ENCODE data around the gene MYH11.

The MYH11 gene

DNA sequence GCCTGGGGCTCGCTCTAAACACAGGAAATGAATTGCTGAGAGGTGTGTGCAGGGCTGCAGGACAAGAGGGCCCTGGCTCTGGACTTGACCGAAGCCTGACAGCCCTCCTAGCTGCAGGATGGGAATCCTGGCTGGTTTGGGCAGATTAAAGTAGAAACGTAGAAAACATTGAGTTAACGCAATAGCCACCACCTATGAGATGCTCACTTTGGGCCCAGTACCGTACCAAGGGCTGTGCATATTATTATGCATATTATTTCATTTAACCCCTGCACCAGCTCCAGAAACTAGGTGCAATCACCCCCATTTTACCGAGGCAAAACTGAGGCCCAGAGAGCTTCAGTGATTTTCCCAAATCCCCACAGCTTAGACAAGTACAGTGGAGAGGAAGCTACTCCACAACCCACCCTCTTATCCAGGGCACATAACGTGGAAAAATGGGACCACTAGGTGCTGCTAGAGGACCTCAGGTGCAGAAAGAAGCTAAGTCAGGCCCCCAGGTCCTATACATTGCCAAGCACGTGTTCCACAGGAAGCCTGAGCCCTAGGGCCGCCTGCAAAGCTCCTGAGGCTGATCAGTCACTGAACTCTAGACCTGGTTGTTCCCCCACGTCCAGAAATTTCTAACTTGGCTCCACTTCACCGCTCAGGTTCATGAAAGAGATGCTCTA, 79.2 kb downstream of the MYH11 start:
- DNase-seq (ENCODE audit: low read depth) = no peak

DNA sequence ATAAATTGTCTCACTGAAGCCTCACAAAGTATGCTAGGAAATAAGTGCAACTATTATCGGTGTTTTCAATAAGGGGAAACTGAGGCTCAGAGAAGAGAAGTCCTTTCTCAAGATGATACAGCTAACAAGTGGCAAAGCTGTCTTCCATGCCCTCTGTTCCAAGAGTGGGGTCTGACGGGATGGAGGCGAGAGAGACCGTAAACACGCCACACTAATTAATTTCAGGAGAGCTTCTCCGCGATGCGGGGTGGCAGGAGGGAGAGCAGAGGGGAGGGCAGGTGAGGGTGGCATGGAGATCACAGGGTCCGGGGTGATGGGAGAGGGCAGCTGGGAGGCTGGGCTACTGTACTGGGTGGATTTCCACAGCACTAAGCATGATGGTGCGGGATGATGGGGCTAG, 80.3 kb downstream of the MYH11 start:
- DNase-seq (ENCODE audit: low read depth) = no peak

DNA sequence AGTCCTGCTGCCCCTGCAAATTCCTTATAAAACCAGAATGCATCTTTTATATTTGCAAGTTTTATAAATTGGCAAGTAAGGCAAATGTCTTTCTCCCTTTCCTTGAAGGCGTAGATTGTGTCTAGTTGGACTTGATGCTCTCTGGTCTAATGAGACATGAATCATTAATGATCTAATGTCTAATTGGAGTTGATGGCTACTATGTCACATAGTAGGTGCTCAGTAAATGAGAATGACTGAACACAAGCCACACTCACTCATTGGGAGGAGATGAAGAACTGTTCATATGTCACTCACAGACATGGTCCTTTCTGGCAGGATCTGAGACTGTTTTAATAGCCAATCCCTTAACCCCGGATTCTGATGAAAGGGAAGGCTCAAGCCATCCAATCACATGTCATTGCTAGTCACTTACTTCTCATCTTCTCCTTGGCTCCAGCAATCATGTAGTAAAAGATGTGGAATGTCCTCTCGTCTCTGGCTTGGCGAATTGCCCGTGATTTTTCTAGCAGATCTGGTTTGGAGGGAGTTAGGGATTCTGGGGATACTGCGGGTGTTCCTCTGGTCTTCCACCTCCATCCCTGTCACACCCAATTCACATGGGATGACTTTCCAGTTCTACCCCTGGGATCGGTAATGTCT, 81.0 kb downstream of the MYH11 start:
- no peak for DNase-seq (ENCODE audit: low read depth)

GRCh38 chr16:15775209-15775608, 81.6 kb downstream of the MYH11 start:
- DNase-seq (ENCODE audit: low read depth) = no peak

DNA sequence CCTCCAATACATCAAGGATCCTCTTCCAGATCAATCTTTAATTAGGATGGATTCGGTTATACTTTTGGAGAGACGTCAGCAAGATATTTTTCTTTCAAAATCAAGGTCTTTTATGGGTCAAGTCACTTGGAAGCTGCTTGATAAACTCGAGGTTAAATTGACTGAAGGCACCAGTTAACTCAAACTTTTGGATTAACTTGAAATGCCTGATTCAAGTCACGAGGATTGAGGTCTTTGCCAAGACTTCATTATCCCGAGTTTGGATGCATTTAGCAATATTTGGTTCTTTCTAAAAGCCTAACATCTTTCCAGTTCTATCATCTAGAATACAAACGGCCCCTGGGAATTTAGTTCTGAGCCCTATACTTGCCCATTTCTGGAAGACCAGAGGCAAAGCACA, 82.9 kb downstream of the MYH11 start:
- no peak for DNase-seq (ENCODE audit: low read depth)

GRCh38 chr16:15772579-15773293, 84.1 kb downstream of the MYH11 start:
- DNase-seq (ENCODE audit: low read depth) = no peak

GRCh38 chr16:15771694-15772093, 85.1 kb downstream of the MYH11 start:
- DNase-seq (ENCODE audit: low read depth) = no peak

GRCh38 chr16:15770512-15770911, 86.3 kb downstream of the MYH11 start:
- no peak for DNase-seq (ENCODE audit: low read depth)

- no peak for DNase-seq (ENCODE audit: low read depth)
These were observed 86.7 kb downstream of the MYH11 start for GRCh38 chr16:15770107-15770506.

DNA sequence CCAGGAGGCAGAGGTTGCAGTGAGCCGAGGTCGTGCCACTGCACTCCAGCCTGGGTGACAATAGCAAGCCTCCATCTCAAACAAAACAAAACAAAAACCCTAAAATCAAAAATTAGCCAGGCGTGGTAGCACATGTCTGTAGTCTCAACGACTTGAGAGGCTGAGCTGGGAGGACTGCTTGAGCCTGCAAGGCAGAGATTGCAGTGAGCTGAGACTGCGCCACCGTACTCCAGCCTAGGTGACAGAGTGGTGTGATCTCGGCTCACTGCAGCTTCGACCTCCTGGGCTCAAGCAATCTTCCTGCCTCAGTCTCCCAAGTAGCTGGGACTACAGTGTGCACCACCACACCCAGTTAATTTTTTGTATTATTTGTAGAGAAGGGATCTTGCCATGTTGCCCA, 87.6 kb downstream of the MYH11 start:
- no peak for DNase-seq (ENCODE audit: low read depth)

GRCh38 chr16:15768201-15768600, 88.6 kb downstream of the MYH11 start:
- DNase-seq (ENCODE audit: low read depth) = no peak

DNA sequence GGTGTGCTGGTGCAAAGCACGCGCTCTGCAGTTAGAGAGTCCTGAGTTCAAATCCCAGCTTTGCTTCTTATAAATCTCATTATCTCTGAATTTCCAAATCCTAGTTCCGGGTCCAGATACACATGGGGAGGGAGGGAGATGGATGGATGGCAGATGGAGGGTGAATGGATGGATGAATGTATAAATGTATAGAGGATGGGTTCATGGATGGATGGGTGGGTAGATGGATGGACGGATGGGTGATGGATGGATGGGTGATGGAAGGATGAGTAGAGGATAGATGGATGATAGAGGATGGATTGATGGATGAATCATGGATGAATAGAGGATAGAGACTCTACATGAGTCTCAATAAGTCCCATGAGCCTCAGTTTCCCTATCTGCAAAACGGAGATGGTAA, 89.9 kb downstream of the MYH11 start:
- DNase-seq (ENCODE audit: low read depth) = no peak

DNA sequence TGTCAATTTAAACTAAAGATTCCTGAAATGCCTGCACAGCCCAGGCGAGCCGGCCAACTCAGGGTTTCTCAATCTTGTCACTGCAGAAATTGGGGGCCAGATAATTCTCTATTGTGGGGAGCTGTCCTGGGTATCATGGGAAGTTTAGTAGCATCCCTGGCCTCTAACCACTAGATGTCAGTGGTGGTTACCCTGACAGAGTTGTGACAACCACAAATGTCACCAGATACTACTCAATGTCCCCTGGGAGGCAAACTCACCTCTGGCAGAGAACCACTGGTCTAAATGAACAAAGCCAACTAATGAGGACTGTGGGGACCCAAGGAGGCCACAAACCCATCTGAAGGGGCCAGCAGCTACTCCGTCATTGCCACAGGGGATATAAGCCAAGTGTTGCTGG, 90.9 kb downstream of the MYH11 start:
- peak; percentile 22 for DNase-seq (ENCODE audit: low read depth)

DNA sequence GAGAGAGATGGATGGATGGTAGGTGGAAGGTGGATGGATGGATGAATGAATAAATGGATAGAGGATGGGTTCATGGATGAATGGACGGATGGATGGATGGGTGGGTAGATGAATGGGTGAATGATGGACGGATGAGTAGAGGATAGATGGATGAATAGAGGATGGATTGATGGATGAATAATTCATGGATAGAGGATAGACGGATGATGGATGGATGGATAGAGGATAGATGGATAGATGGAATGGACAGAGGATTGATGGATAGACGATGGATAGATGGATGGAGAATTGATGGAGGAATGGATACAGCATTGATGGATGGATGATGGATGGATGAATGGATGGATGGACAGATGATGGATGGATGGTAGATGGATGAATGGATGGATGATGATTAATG, 91.7 kb downstream of the MYH11 start:
- DNase-seq (ENCODE audit: low read depth) = no peak

- no peak for DNase-seq (ENCODE audit: low read depth)
These were observed 92.7 kb downstream of the MYH11 start for GRCh38 chr16:15764112-15764511.

GRCh38 chr16:15760129-15760528, 96.7 kb downstream of the MYH11 start:
- DNase-seq (ENCODE audit: low read depth) = no peak

DNA sequence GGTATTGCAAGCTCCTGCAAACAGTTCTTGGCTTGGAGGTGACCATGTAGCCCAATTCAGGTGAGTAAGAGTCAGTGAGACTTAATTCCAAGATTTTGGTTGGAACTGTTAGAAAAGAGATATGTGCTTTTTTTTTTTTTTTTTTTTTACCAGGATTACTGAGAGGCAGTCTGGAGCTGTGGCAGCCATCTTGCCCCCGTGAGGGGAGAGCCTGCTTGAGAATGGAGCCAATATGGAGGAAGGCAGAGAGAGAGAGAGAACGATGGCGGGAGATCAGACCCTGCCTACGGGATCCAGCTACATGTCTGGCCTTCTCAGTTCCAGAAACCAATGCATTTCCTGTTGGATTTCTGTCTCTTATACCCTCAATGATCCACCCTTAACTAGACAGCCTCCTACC, 97.8 kb downstream of the MYH11 start:
- no peak for DNase-seq (ENCODE audit: low read depth)

- DNase-seq (ENCODE audit: low read depth) = no peak
These were observed 99.1 kb downstream of the MYH11 start for GRCh38 chr16:15757630-15758251.

DNA sequence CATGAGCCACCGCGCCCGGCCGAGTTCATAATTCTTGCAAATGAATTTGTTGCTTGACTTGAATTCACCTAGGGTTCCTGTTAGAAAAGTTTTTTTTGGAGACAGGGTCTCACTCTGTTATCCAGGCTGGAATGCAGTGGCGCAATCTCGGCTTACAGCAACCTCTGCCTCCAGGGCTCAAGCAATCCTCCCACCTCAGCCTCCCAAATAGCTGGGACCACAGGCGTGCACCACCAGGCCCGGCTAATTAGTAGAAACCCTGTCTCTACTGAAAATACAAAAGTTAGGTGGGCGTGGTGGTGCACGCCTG, 99.8 kb downstream of the MYH11 start:
- no peak for DNase-seq (ENCODE audit: low read depth)

DNA sequence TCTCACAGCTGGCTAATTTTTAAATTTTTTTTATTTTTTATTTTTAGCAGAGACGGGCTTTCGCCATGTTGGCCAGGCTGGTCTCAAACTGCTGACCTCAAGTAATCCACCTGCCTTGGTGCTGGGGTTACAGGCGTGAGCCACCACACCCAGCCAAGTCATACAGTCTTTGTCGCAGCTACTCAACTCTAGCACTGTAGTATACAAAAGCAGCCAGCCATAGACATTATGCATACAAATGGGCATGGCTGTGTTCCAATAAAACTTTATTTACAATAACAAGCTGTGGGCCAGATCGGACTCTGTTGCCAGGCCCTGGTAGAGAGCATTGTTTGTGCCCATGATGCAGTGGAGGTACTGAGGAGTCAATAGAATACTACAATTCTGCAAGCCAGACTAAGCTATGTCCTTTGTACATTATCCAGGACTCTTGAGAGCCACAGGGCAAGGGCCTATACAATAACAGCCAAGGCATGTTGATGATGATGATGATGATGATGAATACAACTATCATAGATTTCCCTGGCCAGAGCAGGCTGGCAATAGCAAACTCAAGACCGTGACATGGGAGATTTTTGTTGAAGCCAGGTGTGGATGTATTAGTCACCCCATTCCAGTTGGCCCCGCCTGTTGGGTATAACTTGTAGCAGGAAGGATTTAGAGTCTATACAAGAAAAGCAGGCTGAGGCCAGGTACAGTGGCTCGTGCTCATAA, 101.8 kb downstream of the MYH11 start:
- no peak for DNase-seq (ENCODE audit: low read depth)

GRCh38 chr16:15752717-15753488, 103.9 kb downstream of the MYH11 start:
- DNase-seq (ENCODE audit: low read depth) = no peak

DNA sequence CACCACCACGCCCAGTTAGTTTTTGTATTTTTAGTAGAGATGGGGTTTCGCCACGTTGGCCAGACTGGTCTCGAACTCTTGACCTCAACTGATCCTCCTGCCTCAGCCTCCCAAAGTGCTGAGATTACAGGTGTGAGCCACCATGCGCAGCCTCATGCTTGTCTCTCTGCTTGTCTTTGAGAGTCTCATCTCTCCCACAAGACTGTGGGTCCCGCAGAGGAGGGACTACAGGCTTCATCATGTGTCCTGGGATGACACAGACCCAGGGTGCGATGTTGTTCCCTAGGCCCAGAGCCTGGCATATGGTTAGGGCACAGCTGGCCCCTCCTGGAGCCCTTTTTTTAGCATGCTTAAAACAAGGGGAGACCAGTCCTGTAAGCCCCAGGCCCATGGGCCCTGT, 104.9 kb downstream of the MYH11 start:
- DNase-seq (ENCODE audit: low read depth) = no peak

All from GM04504 (cell line).